Measurements from ENCODE around the gene CLDN9.

CLDN9 gene

GRCh38 chr16:2963723-2964474 lies 48.8 kb upstream of the CLDN9 start, which contains the start of gene KREMEN2 (continued):
- no peak for TF ChIP-seq YY1 (tag by site-specific recombination; IDR thresholded peaks at IDR 0.05)
- TF ChIP-seq OSR2 (tag by site-specific recombination; IDR thresholded peaks at IDR 0.05) = peak; percentile 19; the same call in 1 of the 2 replicates
- no peak; the same call in 1 of the 2 replicates for TF ChIP-seq ZNF423 (tag by site-specific recombination; IDR thresholded peaks at IDR 0.05)
- TF ChIP-seq ZNF513 (tag by site-specific recombination; IDR thresholded peaks at IDR 0.05) = no peak
- TF ChIP-seq, protein P1, sequence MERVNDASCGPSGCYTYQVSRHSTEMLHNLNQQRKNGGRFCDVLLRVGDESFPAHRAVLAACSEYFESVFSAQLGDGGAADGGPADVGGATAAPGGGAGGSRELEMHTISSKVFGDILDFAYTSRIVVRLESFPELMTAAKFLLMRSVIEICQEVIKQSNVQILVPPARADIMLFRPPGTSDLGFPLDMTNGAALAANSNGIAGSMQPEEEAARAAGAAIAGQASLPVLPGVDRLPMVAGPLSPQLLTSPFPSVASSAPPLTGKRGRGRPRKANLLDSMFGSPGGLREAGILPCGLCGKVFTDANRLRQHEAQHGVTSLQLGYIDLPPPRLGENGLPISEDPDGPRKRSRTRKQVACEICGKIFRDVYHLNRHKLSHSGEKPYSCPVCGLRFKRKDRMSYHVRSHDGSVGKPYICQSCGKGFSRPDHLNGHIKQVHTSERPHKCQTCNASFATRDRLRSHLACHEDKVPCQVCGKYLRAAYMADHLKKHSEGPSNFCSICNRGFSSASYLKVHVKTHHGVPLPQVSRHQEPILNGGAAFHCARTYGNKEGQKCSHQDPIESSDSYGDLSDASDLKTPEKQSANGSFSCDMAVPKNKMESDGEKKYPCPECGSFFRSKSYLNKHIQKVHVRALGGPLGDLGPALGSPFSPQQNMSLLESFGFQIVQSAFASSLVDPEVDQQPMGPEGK (tag by site-specific recombination; IDR thresholded peaks at IDR 0.05) = peak; percentile 93
- TF ChIP-seq, protein P2, sequence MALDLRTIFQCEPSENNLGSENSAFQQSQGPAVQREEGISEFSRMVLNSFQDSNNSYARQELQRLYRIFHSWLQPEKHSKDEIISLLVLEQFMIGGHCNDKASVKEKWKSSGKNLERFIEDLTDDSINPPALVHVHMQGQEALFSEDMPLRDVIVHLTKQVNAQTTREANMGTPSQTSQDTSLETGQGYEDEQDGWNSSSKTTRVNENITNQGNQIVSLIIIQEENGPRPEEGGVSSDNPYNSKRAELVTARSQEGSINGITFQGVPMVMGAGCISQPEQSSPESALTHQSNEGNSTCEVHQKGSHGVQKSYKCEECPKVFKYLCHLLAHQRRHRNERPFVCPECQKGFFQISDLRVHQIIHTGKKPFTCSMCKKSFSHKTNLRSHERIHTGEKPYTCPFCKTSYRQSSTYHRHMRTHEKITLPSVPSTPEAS (tag by site-specific recombination; IDR thresholded peaks at IDR 0.05) = no peak
- no peak for TF ChIP-seq ZSCAN16 (tag by site-specific recombination; IDR thresholded peaks at IDR 0.05)
- no peak for TF ChIP-seq REPIN1 (tag by site-specific recombination; IDR thresholded peaks at IDR 0.05; ENCODE audit: low read depth)
- TF ChIP-seq ZNF549 (tag by site-specific recombination; IDR thresholded peaks at IDR 0.05) = no peak
- TF ChIP-seq PRDM1 (tag by site-specific recombination; IDR thresholded peaks at IDR 0.05) = peak; percentile 92
- peak; percentile 65; the same call in 1 of the 2 replicates for TF ChIP-seq BCL11A (tag by site-specific recombination; IDR thresholded peaks at IDR 0.05; ENCODE audit: low read depth)
- TF ChIP-seq ZNF48 (tag by site-specific recombination; IDR thresholded peaks at IDR 0.05) = no peak
- peak; percentile 95 for TF ChIP-seq ZBTB8A (tag by site-specific recombination; IDR thresholded peaks at IDR 0.05)
- TF ChIP-seq ZNF837 (tag by site-specific recombination; IDR thresholded peaks at IDR 0.05) = no peak
- TF ChIP-seq ZBTB6 (tag by site-specific recombination; IDR thresholded peaks at IDR 0.05) = 0 out of 2 replicates have a peak, but pooled peaks have one; percentile 47
- peak; percentile 53; the same call in 1 of the 2 replicates for TF ChIP-seq ZBTB20 (tag by site-specific recombination; IDR thresholded peaks at IDR 0.05)
- no peak for TF ChIP-seq ZNF132 (tag by site-specific recombination; IDR thresholded peaks at IDR 0.05; ENCODE audit: borderline replicate concordance)
- TF ChIP-seq, protein P3, sequence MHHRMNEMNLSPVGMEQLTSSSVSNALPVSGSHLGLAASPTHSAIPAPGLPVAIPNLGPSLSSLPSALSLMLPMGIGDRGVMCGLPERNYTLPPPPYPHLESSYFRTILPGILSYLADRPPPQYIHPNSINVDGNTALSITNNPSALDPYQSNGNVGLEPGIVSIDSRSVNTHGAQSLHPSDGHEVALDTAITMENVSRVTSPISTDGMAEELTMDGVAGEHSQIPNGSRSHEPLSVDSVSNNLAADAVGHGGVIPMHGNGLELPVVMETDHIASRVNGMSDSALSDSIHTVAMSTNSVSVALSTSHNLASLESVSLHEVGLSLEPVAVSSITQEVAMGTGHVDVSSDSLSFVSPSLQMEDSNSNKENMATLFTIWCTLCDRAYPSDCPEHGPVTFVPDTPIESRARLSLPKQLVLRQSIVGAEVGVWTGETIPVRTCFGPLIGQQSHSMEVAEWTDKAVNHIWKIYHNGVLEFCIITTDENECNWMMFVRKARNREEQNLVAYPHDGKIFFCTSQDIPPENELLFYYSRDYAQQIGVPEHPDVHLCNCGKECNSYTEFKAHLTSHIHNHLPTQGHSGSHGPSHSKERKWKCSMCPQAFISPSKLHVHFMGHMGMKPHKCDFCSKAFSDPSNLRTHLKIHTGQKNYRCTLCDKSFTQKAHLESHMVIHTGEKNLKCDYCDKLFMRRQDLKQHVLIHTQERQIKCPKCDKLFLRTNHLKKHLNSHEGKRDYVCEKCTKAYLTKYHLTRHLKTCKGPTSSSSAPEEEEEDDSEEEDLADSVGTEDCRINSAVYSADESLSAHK (tag by site-specific recombination; IDR thresholded peaks at IDR 0.05) = no peak
- TF ChIP-seq MYNN (tag by site-specific recombination; IDR thresholded peaks at IDR 0.05; ENCODE audit: borderline replicate concordance) = no peak

Data from HEK293 (cell line).